ENCODE measurements around the gene COL9A3. TPM values are rescaled to one million over a fixed set of nuclear protein-coding genes. Genes with fewer than 3 reads are reported as not detected.

Gene COL9A3
- polyA plus RNA-seq, 1 experiment: 0.98 TPM

DNA sequence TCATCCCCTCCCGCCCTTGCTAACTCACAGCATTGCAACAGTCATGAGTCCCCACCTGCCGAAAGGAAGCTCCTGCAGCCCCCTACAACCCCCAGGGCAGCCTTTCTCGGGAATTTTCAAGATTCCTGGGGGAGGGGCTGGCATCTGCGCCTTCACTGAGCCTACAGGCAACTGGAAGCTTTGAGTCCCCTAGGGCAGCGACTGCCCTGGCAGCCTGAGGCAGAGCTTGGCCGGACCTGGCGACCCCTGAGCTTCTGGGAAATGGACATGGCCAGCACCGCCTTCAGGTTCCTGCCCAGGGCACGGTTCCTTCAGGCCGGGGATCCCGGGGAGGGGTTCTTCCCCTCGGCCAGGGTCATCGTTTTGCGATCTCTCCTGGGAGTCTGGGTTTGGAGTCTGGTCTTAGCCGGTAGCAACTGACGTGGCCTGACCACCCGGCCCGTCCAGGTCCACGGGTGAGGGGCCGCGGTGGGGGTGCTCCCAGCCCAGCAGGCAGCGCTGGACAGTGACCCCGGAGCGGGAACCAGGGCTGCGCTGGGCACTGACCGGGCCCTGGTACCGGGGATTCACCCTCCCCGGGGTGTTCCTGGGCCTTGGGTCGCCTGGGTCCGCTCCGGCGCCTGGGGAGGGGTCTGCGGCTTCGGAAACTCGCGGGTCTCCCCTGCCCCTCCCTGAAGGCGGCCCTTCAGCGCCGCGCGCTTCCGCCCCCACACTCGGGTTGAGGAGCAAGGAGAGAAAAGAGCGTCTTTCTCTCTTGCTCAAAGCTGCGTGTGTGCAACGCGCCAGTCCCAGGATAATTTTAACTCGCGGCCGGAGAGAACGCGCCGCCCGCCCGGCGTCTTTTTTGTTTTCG, 593 bp upstream of the COL9A3 start:
- H3K9me3 ChIP-seq (ENCODE audit: control insufficient read depth, insufficient read depth, low read length): no peaks in the 10 kb centered on the region; the same call in 1 of the 2 replicates
- peaks cover 22% of the 10 kb centered on the region for H3K27me3 ChIP-seq (ENCODE audit: control insufficient read depth, insufficient read depth, low read length)
- DNase-seq (ENCODE audit: low read depth, low spot score): no peak
- ChIA-PET POLR2A (interaction anchor here (1.0 kb wide), 1 partner anchor 20 kb away, joined by 3 read pairs; the partner anchor contains the start of gene MRGBP), CTCF (interaction anchor here (0.5 to 0.8 kb wide), 3 partner anchors 9 to 149 kb away, joined by 3 to 4 read pairs (median 3); no protein-coding TSS in a partner anchor)
- TF ChIP-seq, protein P1, sequence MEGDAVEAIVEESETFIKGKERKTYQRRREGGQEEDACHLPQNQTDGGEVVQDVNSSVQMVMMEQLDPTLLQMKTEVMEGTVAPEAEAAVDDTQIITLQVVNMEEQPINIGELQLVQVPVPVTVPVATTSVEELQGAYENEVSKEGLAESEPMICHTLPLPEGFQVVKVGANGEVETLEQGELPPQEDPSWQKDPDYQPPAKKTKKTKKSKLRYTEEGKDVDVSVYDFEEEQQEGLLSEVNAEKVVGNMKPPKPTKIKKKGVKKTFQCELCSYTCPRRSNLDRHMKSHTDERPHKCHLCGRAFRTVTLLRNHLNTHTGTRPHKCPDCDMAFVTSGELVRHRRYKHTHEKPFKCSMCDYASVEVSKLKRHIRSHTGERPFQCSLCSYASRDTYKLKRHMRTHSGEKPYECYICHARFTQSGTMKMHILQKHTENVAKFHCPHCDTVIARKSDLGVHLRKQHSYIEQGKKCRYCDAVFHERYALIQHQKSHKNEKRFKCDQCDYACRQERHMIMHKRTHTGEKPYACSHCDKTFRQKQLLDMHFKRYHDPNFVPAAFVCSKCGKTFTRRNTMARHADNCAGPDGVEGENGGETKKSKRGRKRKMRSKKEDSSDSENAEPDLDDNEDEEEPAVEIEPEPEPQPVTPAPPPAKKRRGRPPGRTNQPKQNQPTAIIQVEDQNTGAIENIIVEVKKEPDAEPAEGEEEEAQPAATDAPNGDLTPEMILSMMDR (IDR thresholded peaks at IDR 0.05; ENCODE audit: low read depth, low read length): no peak
- H3K27ac ChIP-seq (ENCODE audit: low read depth, low read length): no peak overlapping the region
- H3K4me3 ChIP-seq (ENCODE audit: low read depth, low read length): peak overlapping the region; percentile 36

DNA sequence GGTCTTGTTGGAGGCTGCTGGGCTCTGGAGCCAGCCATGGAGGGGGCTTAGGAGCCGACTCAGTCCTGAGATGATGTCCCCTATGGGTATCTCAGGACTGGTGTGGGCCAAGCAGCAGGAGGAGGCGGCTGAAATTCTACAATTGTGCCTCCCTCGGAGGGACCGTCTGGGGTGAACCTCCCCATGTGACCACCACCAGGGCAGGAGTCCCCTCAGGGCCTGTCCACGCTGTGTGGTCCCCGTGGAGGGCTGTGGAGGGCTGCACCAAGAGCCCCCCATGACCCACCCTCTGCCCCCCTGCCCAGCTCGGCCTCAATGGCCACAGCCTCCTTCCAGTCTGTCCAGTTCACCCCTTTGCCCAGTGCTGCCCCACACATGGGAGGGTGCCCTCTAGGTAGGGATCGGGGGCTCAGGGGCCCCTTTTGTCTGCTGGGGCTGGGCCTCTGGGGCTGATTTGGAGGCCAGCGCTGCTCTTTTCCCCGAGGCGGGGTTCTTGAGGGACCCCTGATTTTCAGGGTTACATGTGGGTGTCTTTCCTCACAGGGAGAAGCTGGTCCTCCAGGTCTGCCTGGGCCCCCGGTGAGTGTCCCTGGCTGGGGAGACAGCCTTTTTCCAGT, 1.2 kb downstream of the COL9A3 start:
- POLR2A ChIA-PET: no interaction called here
- CTCF ChIA-PET: interaction anchor here (1.4 kb wide), 1 partner anchor 10 kb away, joined by 4 read pairs; no protein-coding TSS in a partner anchor
- H3K27ac ChIP-seq (ENCODE audit: low read depth, low read length): no peak overlapping the region

DNA sequence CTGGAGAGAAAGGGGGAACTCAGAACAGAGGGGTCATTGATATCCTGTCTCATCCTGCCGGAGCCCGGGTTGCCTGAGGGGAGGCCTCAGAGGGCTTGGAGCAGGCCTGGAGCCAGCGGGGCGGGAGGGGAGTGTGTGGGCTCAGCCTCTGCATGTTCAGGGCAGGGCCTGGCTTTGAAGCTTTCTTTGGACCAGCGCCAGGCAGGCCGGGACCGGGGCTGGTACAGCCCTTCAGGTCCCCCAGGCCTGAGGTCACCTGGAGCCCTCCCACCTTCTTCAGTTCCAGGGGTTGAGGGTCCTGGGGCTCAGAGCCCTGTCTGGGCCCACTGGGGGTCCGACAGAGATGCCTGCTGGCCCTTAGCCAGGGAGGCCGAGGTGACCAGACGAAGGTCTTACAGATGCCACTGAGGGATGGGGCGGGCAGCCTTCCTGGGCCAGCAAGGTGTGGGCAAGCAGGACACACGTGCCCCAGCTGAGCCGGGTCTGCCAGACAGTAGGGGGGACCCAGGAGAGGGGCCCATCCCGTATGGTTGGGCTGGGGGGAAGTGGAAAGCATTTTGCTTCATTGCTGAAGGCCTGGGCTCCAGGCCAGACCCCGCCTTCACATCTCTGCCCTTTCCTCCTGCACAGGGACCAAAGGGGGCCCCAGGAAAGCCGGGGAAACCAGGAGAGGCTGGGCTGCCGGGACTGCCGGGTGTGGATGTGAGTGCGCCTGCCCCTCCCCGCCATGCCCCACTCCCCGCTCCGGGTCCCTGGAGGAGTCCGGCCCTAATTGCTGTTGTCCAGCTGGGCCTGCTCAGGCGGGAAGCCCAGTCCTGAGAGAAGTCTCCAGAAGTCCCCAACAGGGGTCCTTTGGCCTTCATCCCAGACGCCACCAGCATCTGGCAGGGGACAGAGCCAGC, 2.0 kb downstream of the COL9A3 start:
- ChIA-PET CTCF (no interaction called here), POLR2A (no interaction called here)
- TF ChIP-seq, protein P1 (IDR thresholded peaks at IDR 0.05; ENCODE audit: low read depth, low read length): no peak
- Histone ChIP-seq H3K4me3 (ENCODE audit: low read depth, low read length) (no peak overlapping the region), H3K27ac (ENCODE audit: low read depth, low read length) (no peak overlapping the region), H3K9me3 (ENCODE audit: control insufficient read depth, insufficient read depth, low read length) (no peaks in the 10 kb centered on the region; the same call in 1 of the 2 replicates), H3K27me3 (ENCODE audit: control insufficient read depth, insufficient read depth, low read length) (peaks cover 22% of the 10 kb centered on the region)
- no peak for DNase-seq (ENCODE audit: low read depth, low spot score)

More for the DNA sequence above, 1.2 kb downstream of the COL9A3 start:
- Histone ChIP-seq H3K9me3 (ENCODE audit: control insufficient read depth, insufficient read depth, low read length) (no peaks in the 10 kb centered on the region; the same call in 1 of the 2 replicates), H3K27me3 (ENCODE audit: control insufficient read depth, insufficient read depth, low read length) (peaks cover 22% of the 10 kb centered on the region), H3K4me3 (ENCODE audit: low read depth, low read length) (no peak overlapping the region)
- TF ChIP-seq, protein P1 (IDR thresholded peaks at IDR 0.05; ENCODE audit: low read depth, low read length): no peak
- no peak for DNase-seq (ENCODE audit: low read depth, low spot score)

DNA sequence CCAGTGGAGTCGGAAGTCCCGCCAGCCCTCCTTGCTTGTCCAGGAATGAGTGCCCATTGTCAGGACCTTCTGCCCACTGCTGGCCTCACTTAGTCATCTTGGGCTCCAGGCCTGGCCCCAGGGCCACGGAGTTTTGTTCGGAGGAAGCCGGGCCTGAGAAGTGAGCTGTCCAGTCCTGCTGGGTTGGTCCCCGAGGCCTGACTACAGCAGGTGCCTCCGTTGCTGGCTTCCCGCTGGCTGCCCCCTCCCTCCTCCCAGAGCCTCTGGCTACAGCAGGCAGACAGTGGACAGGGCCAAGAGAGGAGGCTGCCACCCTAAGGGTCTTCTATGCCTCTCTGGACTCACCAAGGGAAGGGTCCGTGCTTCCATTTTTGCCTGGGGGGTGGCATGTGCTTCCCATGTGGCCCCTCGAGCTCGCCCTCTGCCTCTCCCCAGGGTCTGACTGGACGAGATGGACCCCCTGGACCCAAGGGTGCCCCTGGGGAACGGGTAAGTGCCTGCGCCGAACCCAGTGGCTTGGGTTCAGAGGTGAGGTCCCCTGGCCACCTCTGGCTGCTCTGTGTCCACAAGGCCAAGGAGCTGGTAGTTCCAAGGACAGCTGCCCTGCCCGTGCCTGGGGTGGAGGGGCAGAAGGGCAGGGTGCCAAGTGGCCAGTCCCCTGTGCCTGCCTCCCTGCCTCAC, 2.8 kb downstream of the COL9A3 start:
- no peak overlapping the region for H3K27ac ChIP-seq (ENCODE audit: low read depth, low read length)
- CTCF ChIA-PET: no interaction called here
- H3K4me3 ChIP-seq (ENCODE audit: low read depth, low read length): no peak overlapping the region
- H3K27me3 ChIP-seq (ENCODE audit: control insufficient read depth, insufficient read depth, low read length): peaks cover 22% of the 10 kb centered on the region
- TF ChIP-seq, protein P1 (IDR thresholded peaks at IDR 0.05; ENCODE audit: low read depth, low read length): no peak
- POLR2A ChIA-PET: no interaction called here
- H3K9me3 ChIP-seq (ENCODE audit: control insufficient read depth, insufficient read depth, low read length): no peaks in the 10 kb centered on the region; the same call in 1 of the 2 replicates
- no peak for DNase-seq (ENCODE audit: low read depth, low spot score)
